NCI-H446 treated with DMSO at 0.1 percent for 48 hours (cell line): Measurements from ENCODE around the gene MYLK2.
"Not testable (repeated sequence)": the region's sequence is repeated elsewhere in the genome, so short reads cannot be mapped to it uniquely, and the experiment has no call there.

Experiments used
- DNase-seq: peaks from one replicate; lab custom pipeline; 2025; lab: John Stamatoyannopoulos, UW

The MYLK2 gene

GRCh38 chr20:31815408-31816188 is 3.6 kb upstream of the MYLK2 start:
- peak; percentile 42 for DNase-seq

- DNase-seq = no peak
Observed at GRCh38 chr20:31816221-31816620, 2.9 kb upstream of the MYLK2 start.

GRCh38 chr20:31817461-31817860 is 1.7 kb upstream of the MYLK2 start:
- DNase-seq = no peak

GRCh38 chr20:31818376-31818908 is 714 bp upstream of the MYLK2 start:
- DNase-seq = no peak

GRCh38 chr20:31820228-31820627 is 1.1 kb downstream of the MYLK2 start:
- no peak for DNase-seq

- no peak for DNase-seq
Observed at GRCh38 chr20:31821427-31821826, 2.3 kb downstream of the MYLK2 start.

GRCh38 chr20:31822421-31823330 is 3.5 kb downstream of the MYLK2 start:
- peak; percentile 91 for DNase-seq

- DNase-seq = no peak
Observed at GRCh38 chr20:31823360-31824124, 4.4 kb downstream of the MYLK2 start.

- no peak for DNase-seq
Observed at GRCh38 chr20:31824125-31824485, 4.9 kb downstream of the MYLK2 start.

- DNase-seq = peak; percentile 13
Observed at GRCh38 chr20:31824554-31825313, 5.6 kb downstream of the MYLK2 start.

- DNase-seq = no peak
Observed at GRCh38 chr20:31826074-31826473, 6.9 kb downstream of the MYLK2 start.

- DNase-seq = no peak
Observed at GRCh38 chr20:31827059-31827458, 7.9 kb downstream of the MYLK2 start.

GRCh38 chr20:31828016-31828415 is 8.9 kb downstream of the MYLK2 start:
- not testable (repeated sequence) for DNase-seq

- DNase-seq = no peak
Observed at GRCh38 chr20:31829731-31830130, 10.6 kb downstream of the MYLK2 start.

- no peak for DNase-seq
Observed at GRCh38 chr20:31830406-31830981, 11.3 kb downstream of the MYLK2 start.

GRCh38 chr20:31831211-31831610 is 12.1 kb downstream of the MYLK2 start:
- no peak for DNase-seq

GRCh38 chr20:31831771-31832306 is 12.7 kb downstream of the MYLK2 start:
- no peak for DNase-seq

GRCh38 chr20:31833130-31833930 is 14.2 kb downstream of the MYLK2 start:
- DNase-seq = no peak

GRCh38 chr20:31833931-31834521 is 14.9 kb downstream of the MYLK2 start:
- DNase-seq = no peak
